Upper lobe of left lung (tissue), 4 donors: ENCODE data around the gene TXNDC15.

Experiments used
- POLR2A ChIP-seq, 4 donors: fragments of 450-650 bp; IDR thresholded peaks; one replicate each; pipeline ENCODE4 v1.5.1; 2016 to 2017; ENCODE audit warnings: antibody characterized with exemption in 4 of 4, mild to moderate bottlenecking in 2 of 4
- POLR2AphosphoS5 ChIP-seq, 2 donors: sonication (generic); formaldehyde crosslinking; IDR thresholded peaks; one replicate each; pipeline ENCODE4 v1.5.1; 2017; ENCODE audit warnings: antibody characterized with exemption in 2 of 2
- TF ChIP-seq, protein P1 (sequence below), 6 experiments: fragments of 450-650 bp in 4 of 6; fragments of 200-600 bp in 2 of 6; sonication (generic) in 2 of 6; IDR thresholded peaks; one replicate each; pipeline ENCODE4 v1.5.1; 2016 to 2019; ENCODE audit warnings: antibody characterized with exemption in 6 of 6

DNA sequence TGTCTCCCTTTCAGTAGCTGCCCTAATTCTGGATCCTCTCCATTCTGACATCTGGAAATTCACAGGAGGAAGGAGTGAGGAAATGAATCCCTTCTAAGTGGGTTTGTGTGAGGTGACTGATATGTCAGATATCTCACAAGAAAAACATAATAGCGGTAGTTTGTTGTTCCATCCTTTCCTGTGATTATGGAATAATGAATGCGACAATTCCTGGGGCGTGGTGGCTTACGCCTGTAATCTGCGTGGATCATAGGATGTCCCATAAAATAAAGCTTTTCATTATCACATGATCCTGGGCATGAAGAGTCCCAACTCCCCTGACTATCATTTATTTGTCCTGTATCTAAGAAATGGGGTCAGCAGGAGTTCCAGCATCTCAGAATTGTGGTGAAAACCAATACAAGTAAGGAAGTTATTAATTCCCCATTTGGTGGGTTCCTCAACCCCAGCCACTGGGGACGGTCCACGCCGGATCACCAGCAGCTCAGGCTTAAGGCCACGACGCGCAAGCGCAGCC lies 28.8 kb upstream of the TXNDC15 start:
- TF ChIP-seq, protein P1, sequence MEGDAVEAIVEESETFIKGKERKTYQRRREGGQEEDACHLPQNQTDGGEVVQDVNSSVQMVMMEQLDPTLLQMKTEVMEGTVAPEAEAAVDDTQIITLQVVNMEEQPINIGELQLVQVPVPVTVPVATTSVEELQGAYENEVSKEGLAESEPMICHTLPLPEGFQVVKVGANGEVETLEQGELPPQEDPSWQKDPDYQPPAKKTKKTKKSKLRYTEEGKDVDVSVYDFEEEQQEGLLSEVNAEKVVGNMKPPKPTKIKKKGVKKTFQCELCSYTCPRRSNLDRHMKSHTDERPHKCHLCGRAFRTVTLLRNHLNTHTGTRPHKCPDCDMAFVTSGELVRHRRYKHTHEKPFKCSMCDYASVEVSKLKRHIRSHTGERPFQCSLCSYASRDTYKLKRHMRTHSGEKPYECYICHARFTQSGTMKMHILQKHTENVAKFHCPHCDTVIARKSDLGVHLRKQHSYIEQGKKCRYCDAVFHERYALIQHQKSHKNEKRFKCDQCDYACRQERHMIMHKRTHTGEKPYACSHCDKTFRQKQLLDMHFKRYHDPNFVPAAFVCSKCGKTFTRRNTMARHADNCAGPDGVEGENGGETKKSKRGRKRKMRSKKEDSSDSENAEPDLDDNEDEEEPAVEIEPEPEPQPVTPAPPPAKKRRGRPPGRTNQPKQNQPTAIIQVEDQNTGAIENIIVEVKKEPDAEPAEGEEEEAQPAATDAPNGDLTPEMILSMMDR (IDR thresholded peaks at IDR 0.05), result no peak
- TF ChIP-seq POLR2AphosphoS5 (IDR thresholded peaks at IDR 0.05) (no peak), POLR2A (IDR thresholded peaks at IDR 0.05) (no peak)
